LNCaP clone FGC (cell line): Measurements from ENCODE around the gene SLC1A2.

Experiments used
- DNase-seq: peaks from one replicate; pipeline ENCODE4 v3.0.0-alpha.2; 2011; ENCODE audit warnings: low read depth
- H3K4me3 ChIP-seq: 2 replicates; pipeline ENCODE4 v1.5.1; 2011; ENCODE audit warnings: mild to moderate bottlenecking, low read depth, low read length, control low read depth
- TF ChIP-seq, protein P1 (sequence below): IDR thresholded peaks from 2 replicates; pipeline ENCODE4 v1.5.1; 2012; ENCODE audit warnings: mild to moderate bottlenecking; ENCODE audit not compliant: control insufficient read depth, insufficient read depth; ENCODE audit errors: extremely low read depth

The SLC1A2 gene

GRCh38 chr11:35259529-35259928 is 159.8 kb downstream of the SLC1A2 start:
- DNase-seq = peak; percentile 93
- TF ChIP-seq, protein P1, sequence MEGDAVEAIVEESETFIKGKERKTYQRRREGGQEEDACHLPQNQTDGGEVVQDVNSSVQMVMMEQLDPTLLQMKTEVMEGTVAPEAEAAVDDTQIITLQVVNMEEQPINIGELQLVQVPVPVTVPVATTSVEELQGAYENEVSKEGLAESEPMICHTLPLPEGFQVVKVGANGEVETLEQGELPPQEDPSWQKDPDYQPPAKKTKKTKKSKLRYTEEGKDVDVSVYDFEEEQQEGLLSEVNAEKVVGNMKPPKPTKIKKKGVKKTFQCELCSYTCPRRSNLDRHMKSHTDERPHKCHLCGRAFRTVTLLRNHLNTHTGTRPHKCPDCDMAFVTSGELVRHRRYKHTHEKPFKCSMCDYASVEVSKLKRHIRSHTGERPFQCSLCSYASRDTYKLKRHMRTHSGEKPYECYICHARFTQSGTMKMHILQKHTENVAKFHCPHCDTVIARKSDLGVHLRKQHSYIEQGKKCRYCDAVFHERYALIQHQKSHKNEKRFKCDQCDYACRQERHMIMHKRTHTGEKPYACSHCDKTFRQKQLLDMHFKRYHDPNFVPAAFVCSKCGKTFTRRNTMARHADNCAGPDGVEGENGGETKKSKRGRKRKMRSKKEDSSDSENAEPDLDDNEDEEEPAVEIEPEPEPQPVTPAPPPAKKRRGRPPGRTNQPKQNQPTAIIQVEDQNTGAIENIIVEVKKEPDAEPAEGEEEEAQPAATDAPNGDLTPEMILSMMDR = no peak
- H3K4me3 ChIP-seq = no peak overlapping the region

- DNase-seq = no peak
- no peak overlapping the region for H3K4me3 ChIP-seq
- TF ChIP-seq, protein P1 = no peak
Observed at GRCh38 chr11:35257281-35257680, 162.1 kb downstream of the SLC1A2 start.

DNA sequence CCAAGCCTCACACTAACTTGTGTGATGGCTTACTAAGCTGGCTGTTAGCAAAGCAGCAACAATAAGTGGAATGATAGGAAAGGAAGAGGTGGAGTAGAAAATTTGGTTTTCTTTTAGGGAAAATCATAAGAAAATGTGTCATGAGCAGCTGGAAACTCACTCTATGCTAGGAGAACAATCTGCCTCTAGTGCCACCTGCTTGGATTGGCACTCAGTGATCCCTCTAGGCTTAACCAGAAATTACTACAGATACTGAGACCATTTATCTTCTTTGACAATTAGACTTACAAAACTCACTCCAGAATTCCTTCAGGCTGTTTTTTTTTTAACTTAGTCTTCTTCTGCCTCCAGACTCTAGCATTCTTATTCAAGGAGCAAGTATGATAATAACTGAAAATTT is 163.1 kb downstream of the SLC1A2 start:
- TF ChIP-seq, protein P1 = no peak
- no peak for DNase-seq
- H3K4me3 ChIP-seq = no peak overlapping the region

GRCh38 chr11:35255514-35255913 is 163.8 kb downstream of the SLC1A2 start:
- TF ChIP-seq, protein P1 = no peak
- peak; percentile 82 for DNase-seq
- no peak overlapping the region for H3K4me3 ChIP-seq

DNA sequence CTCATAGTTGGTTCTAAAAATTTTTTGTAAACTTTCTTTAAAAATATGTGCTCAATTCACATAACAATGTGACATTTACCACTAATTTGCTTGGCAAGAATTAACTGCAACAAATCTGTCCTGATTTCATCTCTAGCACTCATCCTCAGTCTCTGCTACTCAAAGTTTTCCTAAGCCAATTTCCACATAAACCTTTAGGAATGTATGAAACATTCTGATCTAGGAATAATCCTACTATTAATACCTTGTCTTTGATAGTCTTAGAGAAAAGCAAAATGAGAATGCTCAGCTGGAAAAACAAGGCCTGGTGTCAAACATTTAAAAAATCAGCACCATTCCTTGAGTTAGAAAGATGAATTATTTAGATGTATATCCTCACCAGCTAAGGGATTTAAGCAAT is 166.1 kb downstream of the SLC1A2 start:
- no peak overlapping the region for H3K4me3 ChIP-seq
- TF ChIP-seq, protein P1 = no peak
- DNase-seq = no peak

- TF ChIP-seq, protein P1 = no peak
- no peak for DNase-seq
- H3K4me3 ChIP-seq = no peak overlapping the region
Observed at GRCh38 chr11:35250621-35251020, 168.7 kb downstream of the SLC1A2 start.

GRCh38 chr11:35250192-35250591 is 169.2 kb downstream of the SLC1A2 start:
- H3K4me3 ChIP-seq = no peak overlapping the region
- no peak for DNase-seq
- TF ChIP-seq, protein P1 = no peak
